A549 (cell line): Measurements from ENCODE around the gene PCNX1. TPM values are rescaled to one million over a fixed set of nuclear protein-coding genes. Genes with fewer than 3 reads are reported as not detected.

Experiments used
- ATAC-seq, 2 experiments: fragments of 200-7000 bp in 1 of 2; fragments of >200 bp in 1 of 2; cut with Nextera tagmentation in 1 of 2; cut with Tn5 transposase in 1 of 2; 3 replicates each; pipeline versions ENCODE4 v1.8.0 to v1.9.1; 2018 to 2020; ENCODE audit warnings: mild to moderate bottlenecking in 1 of 2, moderate library complexity in 1 of 2
- CTCF ChIA-PET: fragments of 300-600 bp; sonication (Branson Sonifier 250); formaldehyde crosslinking; extraction: SDS; loops from one replicate; lab custom pipeline; 2021; ENCODE audit warnings: antibody characterized with exemption, inconsistent platforms; lab: Yijun Ruan, JAX
- POLR2A ChIA-PET: fragments of 350-600 bp; formaldehyde crosslinking; extraction: SDS; loops from one replicate; lab custom pipeline; 2021; ENCODE audit warnings: antibody characterized with exemption, inconsistent platforms; lab: Yijun Ruan, JAX
- DNase-seq, 2 experiments: peaks; one replicate each; pipeline versions ENCODE4 v3.0.0 to v3.0.0-alpha.2; 2011 to 2016; ENCODE audit warnings: low read depth in 1 of 2, low spot score in 1 of 2
- FAIRE-seq: peaks from 2 replicates; lab custom pipeline; 2011; peaks lifted over from hg19 to GRCh38; lab: Jason Lieb, UNC
- H3K27ac ChIP-seq, 2 experiments: fragments of >200 bp; sonication (Bioruptor Twin); formaldehyde crosslinking; 3 replicates each; pipeline ENCODE4 v1.5.1; 2016 to 2017
- H3K4me1 ChIP-seq: fragments of >200 bp; sonication (Bioruptor Twin); formaldehyde crosslinking; 3 replicates; pipeline ENCODE4 v1.6.1; 2016
- H3K4me2 ChIP-seq: fragments of >200 bp; sonication (Bioruptor Twin); formaldehyde crosslinking; 3 replicates; pipeline ENCODE4 v1.6.1; 2016
- H3K4me3 ChIP-seq: fragments of >200 bp; sonication (Bioruptor Twin); formaldehyde crosslinking; 3 replicates; pipeline ENCODE4 v1.5.1; 2016
- H3K9me3 ChIP-seq: fragments of >200 bp; sonication (Bioruptor Twin); formaldehyde crosslinking; 3 replicates; pipeline ENCODE4 v1.6.1; 2016
- CTCF ChIP-seq: fragments of >200 bp; sonication (Bioruptor Twin); formaldehyde crosslinking; IDR thresholded peaks from 3 replicates; pipeline ENCODE4 v1.5.1; 2016
- EHMT2 ChIP-seq: fragments of 200-600 bp; sonication (generic); IDR thresholded peaks from 2 replicates; pipeline ENCODE4 v1.6.1; 2016; ENCODE audit warnings: antibody characterized with exemption, low read depth, mild to moderate bottlenecking, moderate library complexity
- ESRRA ChIP-seq: fragments of 150-350 bp; IDR thresholded peaks from 2 replicates; pipeline ENCODE4 v1.6.1; 2014; ENCODE audit warnings: mild to moderate bottlenecking, low read length, borderline replicate concordance
- HES2 ChIP-seq: fragments of >200 bp; sonication (Bioruptor Twin); formaldehyde crosslinking; IDR thresholded peaks from 2 replicates; pipeline ENCODE4 v1.6.1; 2016
- HEYL ChIP-seq: fragments of 250-450 bp; sonication (Bioruptor Pico); IDR thresholded peaks from 2 replicates; pipeline ENCODE4 v1.8.0; 2021; ENCODE audit warnings: mild to moderate bottlenecking, moderate library complexity
- HMGXB4 ChIP-seq: fragments of 250-450 bp; sonication (Bioruptor Pico); IDR thresholded peaks from 2 replicates; pipeline ENCODE4 v1.5.0; 2021; ENCODE audit warnings: mild to moderate bottlenecking, moderate library complexity, borderline replicate concordance
- JUN ChIP-seq, 2 experiments: fragments of >200 bp; sonication (Bioruptor Twin); formaldehyde crosslinking; IDR thresholded peaks; 2 replicates in 1 of 2; 3 replicates in 1 of 2; pipeline ENCODE4 v1.6.1; 2016 to 2017
- JUNB ChIP-seq: fragments of >200 bp; sonication (Bioruptor Twin); formaldehyde crosslinking; IDR thresholded peaks from 2 replicates; pipeline ENCODE4 v1.6.1; 2016
- MAX ChIP-seq: IDR thresholded peaks from 2 replicates; pipeline ENCODE4 v1.6.1; 2012
- NPAS2 ChIP-seq: fragments of 250-450 bp; sonication (Bioruptor Pico); IDR thresholded peaks from 2 replicates; pipeline ENCODE4 v1.8.0; 2022; ENCODE audit warnings: mild to moderate bottlenecking, moderate library complexity, borderline replicate concordance
- PBX3 ChIP-seq: IDR thresholded peaks from 2 replicates; pipeline ENCODE4 v1.6.1; 2012
- POLR2A ChIP-seq: IDR thresholded peaks from 2 replicates; pipeline ENCODE4 v1.6.1; 2012; ENCODE audit warnings: mild to moderate bottlenecking, low read length
- POLR2AphosphoS2 ChIP-seq: conservative IDR thresholded peaks from 2 replicates; pipeline ENCODE4 v1.6.1; 2012; ENCODE audit warnings: low read length, improper control_type of control experiment, inconsistent platforms
- RARB ChIP-seq: fragments of 250-450 bp; sonication (Bioruptor Pico); IDR thresholded peaks from 2 replicates; pipeline ENCODE4 v1.8.0; 2021; ENCODE audit warnings: mild to moderate bottlenecking, moderate library complexity
- RNF2 ChIP-seq: fragments of 200-600 bp; sonication (generic); IDR thresholded peaks from 2 replicates; pipeline ENCODE4 v1.6.1; 2016; ENCODE audit warnings: low read depth, mild to moderate bottlenecking, antibody characterized with exemption, moderate library complexity, borderline replicate concordance
- SREBF2 ChIP-seq: fragments of 450-650 bp; IDR thresholded peaks from 2 replicates; pipeline ENCODE4 v1.6.1; 2014; ENCODE audit warnings: mild to moderate bottlenecking, moderate library complexity
- TFCP2L1 ChIP-seq: fragments of 250-450 bp; sonication (Bioruptor Pico); IDR thresholded peaks from 2 replicates; pipeline ENCODE4 v1.5.0; 2021; ENCODE audit warnings: mild to moderate bottlenecking
- ZC3H11A ChIP-seq: fragments of 450-650 bp; IDR thresholded peaks from 2 replicates; pipeline ENCODE4 v1.6.1; 2014; ENCODE audit warnings: antibody characterized with exemption, mild to moderate bottlenecking
- ZNF302 ChIP-seq: fragments of 250-450 bp; sonication (Bioruptor Pico); IDR thresholded peaks from 2 replicates; pipeline ENCODE4 v1.9.0; 2021; ENCODE audit warnings: inconsistent platforms, mild to moderate bottlenecking, moderate library complexity
- WGBS: methylation state at CpG from one replicate; pipeline ENCODE4 v1.1.6; 2017; ENCODE audit errors: missing lambda C conversion rate; 5-methylcytosine and 5-hydroxymethylcytosine counted together
- polyA plus RNA-seq, 4 experiments: library from polyadenylated mRNA; depleted of rRNA in 3 of 4; stranded (reverse); fragments of >200 nt; fragmentation: RNase III in 1 of 4; extraction: RNeasy Plus Mini Kit Qiagen cat#74134 plus additional on column Dnase treatment in 1 of 4; gene quantifications; 2 replicates in 3 of 4; 3 replicates in 1 of 4; pipeline ENCODE4 v1.2.3, GENCODE V29; 2011 to 2017

PCNX1 gene
- polyA plus RNA-seq, 2 of the 4 experiments (the other 2 are of a cell fraction), result 10.4 to 45.0 TPM

GRCh38 chr14:70915415-70915814 is 8.2 kb downstream of the PCNX1 start:
- Histone ChIP-seq H3K4me2 (no peak overlapping the region), H3K9me3 (no peaks in the 10 kb centered on the region), H3K4me1 (peaks cover 20% of the 10 kb centered on the region)
- POLR2A ChIA-PET, result no interaction called here
- no peak for FAIRE-seq
- TF ChIP-seq NPAS2 (CRISPR knock-in tag), result no peak
- no peak for TF ChIP-seq PBX3
- no peak for TF ChIP-seq JUNB
- TF ChIP-seq SREBF2, result no peak
- no peak for TF ChIP-seq CTCF
- no peak for TF ChIP-seq HMGXB4 (CRISPR knock-in tag)
- no peak for TF ChIP-seq HES2
- TF ChIP-seq POLR2A, result no peak
- no peak for TF ChIP-seq ESRRA
- no peak for TF ChIP-seq ZC3H11A
- no peak for TF ChIP-seq ZNF302 (CRISPR knock-in tag)
- TF ChIP-seq EHMT2, result no peak
- TF ChIP-seq RARB (CRISPR knock-in tag), result no peak
- no peak for TF ChIP-seq MAX
- TF ChIP-seq HEYL (CRISPR knock-in tag), result no peak
- TF ChIP-seq RNF2, result no peak
- TF ChIP-seq, all 56 proteins: peak for 0
- CTCF ChIA-PET, result interaction anchor here (0.9 to 2.4 kb wide), 4 partner anchors 9 to 97 kb away, joined by 4 to 10 read pairs (median 6); partner anchors contain the start of gene PCNX1
- DNase-seq (no peak), ATAC-seq (no peak)
- H3K27ac ChIP-seq, result no peak overlapping the region
- no peak overlapping the region for H3K4me3 ChIP-seq

GRCh38 chr14:70916300-70916699 is 9.0 kb downstream of the PCNX1 start:
- ChIA-PET POLR2A (no interaction called here), CTCF (no interaction called here)
- FAIRE-seq (no peak), DNase-seq (no peak)
- H3K4me1 ChIP-seq, result peaks cover 26% of the 10 kb centered on the region
- TF ChIP-seq POLR2AphosphoS2 (no peak), HMGXB4 (CRISPR knock-in tag) (no peak), RARB (CRISPR knock-in tag) (no peak), JUN (IDR thresholded peaks at IDR 0.05) (no peak), JUNB (no peak), NPAS2 (CRISPR knock-in tag) (no peak), EHMT2 (no peak), TFCP2L1 (CRISPR knock-in tag) (no peak), POLR2A (no peak)
- TF ChIP-seq, all 56 proteins: peak for 0
- no peak overlapping the region for H3K27ac ChIP-seq
- no peak overlapping the region for H3K4me3 ChIP-seq
- H3K4me2 ChIP-seq, result no peak overlapping the region
- 92% methylated on average over 7 of the region's 7 CpGs for WGBS
- no peak for ATAC-seq
- no peaks in the 10 kb centered on the region for H3K9me3 ChIP-seq
